Activated CD8-positive, alpha-beta T cell treated with anti-CD3 and anti-CD28 coated beads for 36 hours (primary cell): Measurements from ENCODE around the gene WRAP73. TPM values are rescaled to one million over a fixed set of nuclear protein-coding genes. Genes with fewer than 3 reads are reported as not detected.

Experiments used
- ATAC-seq: fragments of 200-7000 bp; cut with Tn5 transposase; one replicate; pipeline ENCODE4 v1.10.0; 2021; ENCODE audit warnings: mild to moderate bottlenecking, moderate library complexity
- CTCF ChIA-PET: fragments of 350-600 bp; sonication (Branson Sonifier 250); formaldehyde crosslinking; loops from one replicate; lab custom pipeline; 2021; ENCODE audit warnings: antibody characterized with exemption; lab: Charles Lee
- POLR2A ChIA-PET: fragments of 350-600 bp; sonication (Branson Sonifier 250); formaldehyde crosslinking; loops from one replicate; lab custom pipeline; 2021; ENCODE audit warnings: antibody characterized with exemption; lab: Charles Lee
- DNase-seq: peaks from one replicate; pipeline ENCODE4 v3.0.0-alpha.2; 2020
- H3K27ac Mint-ChIP-seq: one replicate; pipeline ENCODE4 v1.8.0; 2021; ENCODE audit warnings: mild to moderate bottlenecking, mixed read lengths
- H3K27me3 Mint-ChIP-seq: one replicate; pipeline ENCODE4 v1.8.0; 2021; ENCODE audit warnings: mixed read lengths
- H3K36me3 Mint-ChIP-seq: one replicate; pipeline ENCODE4 v1.8.0; 2021; ENCODE audit warnings: low read depth, mixed read lengths
- H3K4me1 Mint-ChIP-seq: one replicate; pipeline ENCODE4 v1.8.0; 2021; ENCODE audit warnings: low read depth, mixed read lengths
- H3K4me3 Mint-ChIP-seq: one replicate; pipeline ENCODE4 v1.8.0; 2021; ENCODE audit warnings: mild to moderate bottlenecking, moderate library complexity, mixed read lengths
- H3K9me3 Mint-ChIP-seq: one replicate; pipeline ENCODE4 v1.8.0; 2021; ENCODE audit warnings: mixed read lengths
- CTCF ChIP-seq: fragments of 200-600 bp; IDR thresholded peaks from one replicate; pipeline ENCODE4 v1.8.0; 2022; ENCODE audit warnings: antibody characterized with exemption, mild to moderate bottlenecking
- intact Hi-C: fragments of 100-400 bp; cut with micrococcal nuclease; formaldehyde crosslinking; loops from one replicate; pipeline ENCODE4 v1.10.0; 2022
- total RNA-seq, 2 experiments: library from RNA; stranded (reverse); gene quantifications; one replicate each; pipeline ENCODE4 v1.2.3, GENCODE V29; 2021

WRAP73 gene
- total RNA-seq, 2 experiments from 2014 or later = 34.2 to 35.4 TPM

GRCh38 chr1:3597599-3597964 lies 52.3 kb downstream of the WRAP73 start:
- Mint-ChIP-seq H3K4me3 (peak overlapping the region; percentile 3), H3K27me3 (no peaks in the 10 kb centered on the region), H3K4me1 (peaks cover 17% of the 10 kb centered on the region), H3K27ac (peak overlapping the region; percentile 83), H3K36me3 (no peaks in the 10 kb centered on the region), H3K9me3 (no peaks in the 10 kb centered on the region)
- intact Hi-C loops = no loop called here
- POLR2A ChIA-PET = interaction anchor here (1.2 kb wide), 1 partner anchor 315 kb away, joined by 3 read pairs; no protein-coding TSS in a partner anchor
- no peak for TF ChIP-seq CTCF
- CTCF ChIA-PET = interaction anchor here (1.0 to 1.6 kb wide), 4 partner anchors 18 to 107 kb away, joined by 3 to 5 read pairs (median 3); no protein-coding TSS in a partner anchor
- peak; percentile 65 for ATAC-seq
- peak; percentile 54 for DNase-seq

GRCh38 chr1:3596663-3597598 lies 53.0 kb downstream of the WRAP73 start:
- no peaks in the 10 kb centered on the region for H3K27me3 Mint-ChIP-seq
- H3K27ac Mint-ChIP-seq = peak overlapping the region; percentile 56
- intact Hi-C loops = no loop called here
- ATAC-seq = peak; percentile 50
- peak overlapping the region; percentile 3 for H3K4me3 Mint-ChIP-seq
- DNase-seq = no peak
- no peaks in the 10 kb centered on the region for H3K9me3 Mint-ChIP-seq
- no peaks in the 10 kb centered on the region for H3K36me3 Mint-ChIP-seq
- peaks cover 17% of the 10 kb centered on the region for H3K4me1 Mint-ChIP-seq
- ChIA-PET CTCF (interaction anchor here (1.0 to 1.6 kb wide), 4 partner anchors 19 to 106 kb away, joined by 3 to 5 read pairs (median 3); no protein-coding TSS in a partner anchor), POLR2A (interaction anchor here (1.2 kb wide), 1 partner anchor 316 kb away, joined by 3 read pairs; no protein-coding TSS in a partner anchor)
- no peak for TF ChIP-seq CTCF

- Mint-ChIP-seq H3K9me3 (no peaks in the 10 kb centered on the region), H3K27ac (no peak overlapping the region), H3K4me1 (peaks cover 17% of the 10 kb centered on the region), H3K27me3 (no peaks in the 10 kb centered on the region), H3K4me3 (no peak overlapping the region), H3K36me3 (no peaks in the 10 kb centered on the region)
- ChIA-PET POLR2A (no interaction called here), CTCF (no interaction called here)
- DNase-seq (no peak), ATAC-seq (no peak)
- intact Hi-C loops = no loop called here
- TF ChIP-seq CTCF = no peak
Measured at GRCh38 chr1:3595949-3596348, 54.0 kb downstream of the WRAP73 start.

GRCh38 chr1:3594706-3595377 lies 55.1 kb downstream of the WRAP73 start:
- ChIA-PET CTCF (interaction anchor here (1.2 kb wide), 1 partner anchor 29 kb away, joined by 3 read pairs; no protein-coding TSS in a partner anchor), POLR2A (no interaction called here)
- Mint-ChIP-seq H3K27ac (no peak overlapping the region), H3K36me3 (no peaks in the 10 kb centered on the region), H3K4me1 (peaks cover 17% of the 10 kb centered on the region), H3K9me3 (no peaks in the 10 kb centered on the region), H3K27me3 (no peaks in the 10 kb centered on the region), H3K4me3 (no peak overlapping the region)
- DNase-seq (no peak), ATAC-seq (no peak)
- no peak for TF ChIP-seq CTCF
- intact Hi-C loops = no loop called here
